Natural killer cell (primary cell): ENCODE measurements around the gene BACH2. TPM values are rescaled to one million over a fixed set of nuclear protein-coding genes. Genes with fewer than 3 reads are reported as not detected.
A peak's percentile ranks its signal among the peaks of the same experiment; 100 is the strongest.

ENCODE experiments used
- ATAC-seq, 3 donors: fragments of 150-1000 bp in 2 of 3; fragments of 200-7000 bp in 1 of 3; cut with Tn5 transposase; 1 replicate in 1 of 3; 2 replicates in 2 of 3; pipeline ENCODE4 v1.10.0; 2021; ENCODE audit warnings: mild to moderate bottlenecking in 2 of 3, moderate library complexity in 2 of 3
- DNase-seq, 2 donors: peaks; one replicate each; pipeline versions ENCODE4 v3.0.0 to v3.0.0-alpha.2; 2013 to 2021; ENCODE audit warnings: mixed read lengths in 1 of 2
- H3K27ac ChIP-seq: one replicate; pipeline ENCODE4 v1.5.1; 2013; ENCODE audit warnings: mild to moderate bottlenecking, low read length
- H3K27me3 ChIP-seq: one replicate; pipeline ENCODE4 v1.6.1; 2013; ENCODE audit warnings: low read length; ENCODE audit not compliant: control insufficient read depth, insufficient read depth
- H3K36me3 ChIP-seq: one replicate; pipeline ENCODE4 v1.6.1; 2013; ENCODE audit warnings: low read length; ENCODE audit not compliant: control insufficient read depth, insufficient read depth
- H3K4me1 ChIP-seq: one replicate; pipeline ENCODE4 v1.6.1; 2013; ENCODE audit warnings: low read length; ENCODE audit not compliant: control insufficient read depth, insufficient read depth
- H3K4me3 ChIP-seq: one replicate; pipeline ENCODE4 v1.5.1; 2013; ENCODE audit warnings: low read length
- H3K9me3 ChIP-seq: one replicate; pipeline ENCODE4 v1.6.1; 2013; ENCODE audit warnings: low read length; ENCODE audit not compliant: control insufficient read depth, insufficient read depth
- H3K27ac Mint-ChIP-seq, 2 donors: one replicate each; pipeline ENCODE4 v1.8.0; 2022; ENCODE audit warnings: mild to moderate bottlenecking in 2 of 2, mixed read lengths in 2 of 2, moderate library complexity in 1 of 2
- H3K27me3 Mint-ChIP-seq, 2 donors: one replicate each; pipeline ENCODE4 v1.8.0; 2022; ENCODE audit warnings: low read depth in 2 of 2, mixed read lengths in 2 of 2
- H3K36me3 Mint-ChIP-seq: one replicate; pipeline ENCODE4 v1.8.0; 2022; ENCODE audit warnings: mixed read lengths
- H3K4me1 Mint-ChIP-seq, 2 donors: one replicate each; pipeline ENCODE4 v1.8.0; 2022; ENCODE audit warnings: mixed read lengths in 2 of 2
- H3K4me3 Mint-ChIP-seq: one replicate; pipeline ENCODE4 v1.8.0; 2022; ENCODE audit warnings: mild to moderate bottlenecking, moderate library complexity, mixed read lengths
- H3K9me3 Mint-ChIP-seq, 2 donors: one replicate each; pipeline ENCODE4 v1.8.0; 2022; ENCODE audit warnings: mixed read lengths in 2 of 2
- CTCF ChIP-seq: fragments of 200-600 bp; IDR thresholded peaks from one replicate; pipeline ENCODE4 v1.8.0; 2022; ENCODE audit warnings: antibody characterized with exemption
- WGBS: methylation state at CpG from one replicate; pipeline ENCODE4 v1.1.7; 2013; ENCODE audit warnings: missing lambda C conversion rate; ENCODE audit not compliant: insufficient coverage; 5-methylcytosine and 5-hydroxymethylcytosine counted together
- intact Hi-C: fragments of 100-400 bp; cut with micrococcal nuclease; formaldehyde crosslinking; loops from one replicate; pipeline ENCODE4 v1.14.2; 2022
- total RNA-seq, 4 donors: library from RNA; stranded (reverse); fragments of 120-200 nt in 1 of 4; gene quantifications; one replicate each; pipeline versions ENCODE4 v1.2.3 to v1.2.4, GENCODE V29; 2013 to 2022

Gene BACH2
- total RNA-seq, 3 donors from 2014 or later (not counting 1 experiment from before 2014, with no cell fraction given): 32.1 to 37.8 (median 32.7) TPM

- Histone ChIP-seq H3K36me3 (no peaks in the 10 kb centered on the region), H3K4me3 (no peak overlapping the region), H3K27ac (no peak overlapping the region), H3K4me1 (peaks cover 13% of the 10 kb centered on the region), H3K27me3 (no peaks in the 10 kb centered on the region), H3K9me3 (peaks cover 4% of the 10 kb centered on the region)
- H3K4me1 Mint-ChIP-seq: peaks cover 6 to 10% of the 10 kb centered on the region in 2 donors
- peaks cover 0 to 2% of the 10 kb centered on the region in 2 donors for H3K9me3 Mint-ChIP-seq
- no peak for TF ChIP-seq CTCF
- no peaks in the 10 kb centered on the region for H3K36me3 Mint-ChIP-seq
- H3K4me3 Mint-ChIP-seq: no peak overlapping the region
- H3K27ac Mint-ChIP-seq: no peak overlapping the region
- 57% methylated on average over 4 of the region's 4 CpGs for whole genome bisulfite sequencing
- peaks cover 0 to 2% of the 10 kb centered on the region in 2 donors for H3K27me3 Mint-ChIP-seq
- intact Hi-C loops: no loop called here
- ATAC-seq: no peak
- DNase-seq: peak in 1 of 2 donors; percentile 37
Observed at GRCh38 chr6:90193359-90193758, 103.3 kb downstream of the BACH2 start.

- DNase-seq (peak in 1 of 2 donors; percentile 45), ATAC-seq (no peak)
- H3K9me3 Mint-ChIP-seq: no peaks in the 10 kb centered on the region
- no peak for TF ChIP-seq CTCF
- no peaks in the 10 kb centered on the region for H3K27me3 ChIP-seq
- peaks cover 0 to 2% of the 10 kb centered on the region in 2 donors for H3K27me3 Mint-ChIP-seq
- H3K36me3 ChIP-seq: no peaks in the 10 kb centered on the region
- no peak overlapping the region for H3K4me3 ChIP-seq
- no peaks in the 10 kb centered on the region for H3K36me3 Mint-ChIP-seq
- peaks cover 15% of the 10 kb centered on the region for H3K4me1 ChIP-seq
- intact Hi-C loops: no loop called here
- peaks cover 7 to 11% of the 10 kb centered on the region in 2 donors for H3K4me1 Mint-ChIP-seq
- H3K4me3 Mint-ChIP-seq: no peak overlapping the region
- H3K9me3 ChIP-seq: peaks cover under 1% of the 10 kb centered on the region
- no peak overlapping the region for H3K27ac Mint-ChIP-seq
- H3K27ac ChIP-seq: no peak overlapping the region
- no CpG with 5 or more reads among the region's 3 CpGs for WGBS
Observed at GRCh38 chr6:90192857-90193256, 103.8 kb downstream of the BACH2 start.

GRCh38 chr6:90190752-90191395 lies 105.8 kb downstream of the BACH2 start:
- no peak overlapping the region for H3K4me3 Mint-ChIP-seq
- intact Hi-C loops: no loop called here
- WGBS: 32% methylated on average over 4 of the region's 5 CpGs
- DNase-seq (no peak), ATAC-seq (no peak)
- Histone ChIP-seq H3K27ac (peak overlapping the region; percentile 53), H3K36me3 (no peaks in the 10 kb centered on the region), H3K4me1 (peaks cover 26% of the 10 kb centered on the region), H3K27me3 (no peaks in the 10 kb centered on the region), H3K4me3 (no peak overlapping the region), H3K9me3 (no peaks in the 10 kb centered on the region)
- peaks cover 25 to 27% of the 10 kb centered on the region in 2 donors for H3K4me1 Mint-ChIP-seq
- no peaks in the 10 kb centered on the region for H3K9me3 Mint-ChIP-seq
- H3K36me3 Mint-ChIP-seq: no peaks in the 10 kb centered on the region
- H3K27ac Mint-ChIP-seq: peak overlapping the region in 1 of 2 donors; percentile 56
- H3K27me3 Mint-ChIP-seq: peaks cover 0 to 2% of the 10 kb centered on the region in 2 donors
- TF ChIP-seq CTCF: no peak

GRCh38 chr6:90190131-90190530 lies 106.5 kb downstream of the BACH2 start:
- no peaks in the 10 kb centered on the region for H3K36me3 ChIP-seq
- DNase-seq: no peak
- H3K9me3 ChIP-seq: no peaks in the 10 kb centered on the region
- H3K27ac ChIP-seq: no peak overlapping the region
- Mint-ChIP-seq H3K27me3 (peaks cover 0 to 2% of the 10 kb centered on the region in 2 donors), H3K27ac (no peak overlapping the region), H3K9me3 (no peaks in the 10 kb centered on the region), H3K36me3 (no peaks in the 10 kb centered on the region), H3K4me3 (no peak overlapping the region), H3K4me1 (peaks cover 25 to 27% of the 10 kb centered on the region in 2 donors)
- no peak for TF ChIP-seq CTCF
- H3K27me3 ChIP-seq: no peaks in the 10 kb centered on the region
- peaks cover 26% of the 10 kb centered on the region for H3K4me1 ChIP-seq
- 92% methylated on average over 4 of the region's 4 CpGs for WGBS
- ATAC-seq: no peak
- intact Hi-C loops: no loop called here
- H3K4me3 ChIP-seq: no peak overlapping the region
